Measurements from ENCODE around the gene THOC3. TPM values are rescaled to one million over a fixed set of nuclear protein-coding genes. Genes with fewer than 3 reads are reported as not detected.
"Not testable (repeated sequence)": the region's sequence is repeated elsewhere in the genome, so short reads cannot be mapped to it uniquely, and the experiment has no call there.

Gene THOC3, protein sequence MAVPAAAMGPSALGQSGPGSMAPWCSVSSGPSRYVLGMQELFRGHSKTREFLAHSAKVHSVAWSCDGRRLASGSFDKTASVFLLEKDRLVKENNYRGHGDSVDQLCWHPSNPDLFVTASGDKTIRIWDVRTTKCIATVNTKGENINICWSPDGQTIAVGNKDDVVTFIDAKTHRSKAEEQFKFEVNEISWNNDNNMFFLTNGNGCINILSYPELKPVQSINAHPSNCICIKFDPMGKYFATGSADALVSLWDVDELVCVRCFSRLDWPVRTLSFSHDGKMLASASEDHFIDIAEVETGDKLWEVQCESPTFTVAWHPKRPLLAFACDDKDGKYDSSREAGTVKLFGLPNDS
- total RNA-seq (2014; rRNA removed; shearing (Covaris generic)) = 79.6 and 92.5 TPM in 2 replicates

DNA sequence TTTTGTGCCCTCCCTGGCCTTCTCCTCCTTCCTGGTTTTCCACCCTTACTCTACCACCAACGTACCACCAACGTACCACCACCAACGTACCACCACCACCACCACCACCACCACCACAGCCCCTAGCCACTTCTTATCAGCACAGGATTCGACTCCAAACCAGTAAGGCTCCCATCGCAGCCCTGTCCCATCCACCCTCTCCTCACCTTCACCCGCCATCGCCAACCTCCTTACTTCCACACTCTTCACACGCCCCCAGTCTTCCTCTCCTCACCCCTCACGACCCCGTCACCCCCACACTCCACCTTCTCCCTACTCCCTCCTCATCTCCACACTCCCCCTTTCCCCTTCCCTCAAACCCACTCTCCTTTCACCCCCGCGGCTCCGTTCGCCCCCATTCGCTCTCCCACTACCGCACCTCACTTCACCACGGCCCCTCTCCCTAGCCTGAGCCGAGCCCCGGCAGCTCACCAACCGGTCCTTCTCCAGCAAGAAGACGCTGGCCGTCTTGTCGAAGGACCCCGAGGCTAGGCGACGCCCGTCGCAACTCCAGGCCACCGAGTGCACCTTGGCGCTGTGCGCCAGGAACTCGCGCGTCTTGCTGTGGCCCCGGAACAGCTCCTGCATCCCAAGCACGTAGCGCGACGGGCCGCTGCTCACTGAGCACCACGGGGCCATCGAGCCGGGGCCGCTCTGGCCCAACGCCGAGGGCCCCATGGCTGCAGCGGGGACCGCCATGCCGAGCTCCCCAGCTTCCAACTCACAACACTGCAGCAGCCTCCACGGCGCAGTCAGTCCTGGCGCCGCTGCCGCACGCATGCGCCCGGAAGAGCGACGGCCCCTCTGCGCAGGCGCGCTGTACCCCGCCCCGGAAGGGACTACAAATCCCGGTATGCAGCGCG, at the start of gene THOC3:
Gene THOC3, minus strand, starts transcription at position 845 of the 902 bp plus-strand sequence. Its CDS starts 107 bp downstream, at position 738.
- peak; percentile 67 for DNase-seq (ENCODE audit: low spot score)

DNA sequence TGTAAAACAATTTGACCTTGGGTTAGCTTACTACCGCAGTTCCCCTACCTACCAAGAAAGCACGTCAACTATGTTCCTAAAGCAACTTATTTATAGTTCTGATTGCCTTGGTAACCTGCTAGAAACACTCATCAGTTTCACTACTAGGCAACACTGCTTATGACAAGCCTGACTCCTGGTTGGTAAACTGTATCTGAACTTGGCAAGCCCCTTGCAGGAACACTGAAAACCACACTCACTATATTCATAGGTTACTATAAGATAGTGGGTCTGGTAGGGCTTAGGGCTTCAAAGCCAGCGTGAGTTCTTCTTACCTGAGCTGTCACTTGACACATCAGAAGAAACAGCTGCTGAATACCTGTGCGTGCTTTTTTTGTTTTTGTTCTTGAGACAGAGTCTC, 49.2 kb upstream of the THOC3 start:
- not testable (repeated sequence) for DNase-seq (ENCODE audit: low spot score)

DNA sequence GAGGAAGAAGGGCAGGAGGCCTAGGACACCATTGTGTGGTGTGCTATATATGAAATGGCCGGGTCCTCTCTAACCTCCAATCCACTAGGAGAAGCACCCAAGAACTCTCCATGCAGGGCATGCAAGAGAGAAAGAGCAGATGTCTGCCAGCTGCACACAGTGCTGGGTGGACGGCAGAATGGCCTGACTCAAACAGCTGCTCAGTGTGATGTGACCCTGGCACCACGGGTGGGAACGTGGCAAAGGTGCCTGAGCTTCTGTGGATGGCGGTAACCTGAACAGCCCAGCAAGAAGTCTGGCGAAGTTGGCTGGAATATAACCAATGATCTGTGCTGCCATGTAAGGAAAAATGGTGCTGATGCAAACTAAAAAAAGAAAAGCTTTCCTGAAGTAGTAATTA, 46.2 kb upstream of the THOC3 start:
- not testable (repeated sequence) for DNase-seq (ENCODE audit: low spot score)

DNA sequence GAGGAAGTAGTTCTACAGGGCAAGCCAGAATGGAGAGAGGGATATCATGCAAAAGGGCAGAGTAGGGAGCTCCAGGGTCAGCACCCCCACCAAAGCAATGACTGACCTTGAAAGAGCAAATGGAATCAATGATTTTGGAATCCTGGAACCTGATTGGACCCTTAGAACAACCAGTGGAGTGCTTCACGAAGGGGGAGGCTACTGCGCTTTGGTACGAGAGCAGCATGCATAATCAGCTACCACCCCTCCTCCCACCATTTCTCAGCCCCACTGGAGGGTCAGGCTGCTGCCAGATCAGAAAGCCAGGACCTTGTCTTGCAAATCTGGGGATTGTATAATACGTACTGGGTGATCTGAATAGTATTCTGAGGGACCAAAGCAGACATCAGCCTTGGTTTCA, 43.0 kb upstream of the THOC3 start:
- not testable (repeated sequence) for DNase-seq (ENCODE audit: low spot score)

DNA sequence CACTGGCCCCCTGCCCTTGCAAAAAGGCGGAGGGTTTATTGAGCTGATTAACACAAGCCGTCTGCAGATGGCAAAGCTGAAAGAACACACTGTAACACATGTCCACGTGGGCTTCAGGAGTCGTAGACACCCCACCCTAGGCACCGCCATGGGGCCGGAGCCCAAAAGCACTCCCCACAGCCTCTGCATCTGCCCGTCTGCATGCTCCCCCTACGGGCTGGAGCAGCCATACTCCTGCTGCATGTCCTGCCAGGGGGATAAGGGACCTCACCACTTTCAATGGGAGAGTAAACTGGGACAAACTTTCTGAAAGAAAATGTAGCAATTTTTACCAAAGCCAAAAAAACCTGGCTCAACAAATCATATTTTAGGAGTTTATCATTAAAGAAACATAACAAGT, 42.1 kb upstream of the THOC3 start:
- DNase-seq (ENCODE audit: low spot score) = not testable (repeated sequence)

DNA sequence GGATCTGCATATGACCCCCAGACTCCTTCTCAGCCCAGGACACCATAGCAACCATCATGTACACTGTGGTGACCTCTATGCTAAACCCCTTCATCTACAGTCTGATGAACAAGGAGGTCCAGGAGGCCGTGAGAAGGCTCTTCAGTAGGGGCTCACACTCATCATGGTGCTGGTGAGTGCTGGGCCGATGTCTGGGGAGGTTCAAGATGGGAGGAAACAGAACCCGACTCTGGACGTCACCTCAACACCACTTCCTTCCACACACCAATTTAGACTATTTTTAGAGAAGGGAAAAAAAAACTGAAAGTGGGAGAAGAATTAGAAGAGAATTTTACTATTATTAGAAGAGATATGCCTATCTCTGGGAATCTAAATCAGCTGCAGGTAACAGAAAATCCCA, 39.1 kb upstream of the THOC3 start:
- DNase-seq (ENCODE audit: low spot score) = not testable (repeated sequence)

DNA sequence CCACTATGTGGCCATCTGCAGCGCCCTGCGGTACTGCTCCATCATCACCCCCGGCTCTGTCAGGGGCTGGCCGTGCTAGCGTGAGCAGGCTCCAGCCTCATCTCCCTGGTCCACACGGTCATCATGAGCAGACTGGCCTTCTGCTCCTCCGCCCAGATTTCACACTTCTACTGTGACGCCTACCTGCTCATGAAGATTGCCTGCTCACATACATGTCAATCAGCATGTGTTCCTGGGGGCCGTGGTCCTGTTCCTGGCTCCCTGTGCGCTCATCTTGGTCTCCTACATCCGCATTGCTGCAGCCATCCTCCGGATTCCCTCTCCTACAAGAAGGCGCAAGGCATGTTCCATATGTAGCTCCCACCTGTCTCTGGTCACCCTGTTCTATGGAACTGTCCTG, 38.7 kb upstream of the THOC3 start:
- not testable (repeated sequence) for DNase-seq (ENCODE audit: low spot score)

DNA sequence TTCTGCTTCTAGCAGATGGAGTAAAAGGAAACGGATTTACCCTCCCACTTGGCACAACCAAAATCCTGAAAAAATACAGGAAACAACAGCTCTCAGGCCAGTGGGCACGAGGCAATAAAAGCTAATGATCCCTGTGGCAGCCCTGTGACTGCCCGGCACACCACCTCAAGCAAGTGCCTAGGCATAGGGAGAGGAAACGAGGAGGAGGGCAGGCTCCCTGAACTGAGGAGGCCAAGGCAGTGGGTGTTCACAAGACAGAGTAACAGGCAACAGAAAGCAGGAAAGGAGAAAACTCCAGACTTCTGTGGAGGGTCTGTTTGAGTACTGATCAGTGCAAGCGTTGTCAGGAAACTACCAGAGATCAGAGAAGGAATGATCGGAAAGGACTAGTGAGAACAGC, 29.9 kb upstream of the THOC3 start:
- DNase-seq (ENCODE audit: low spot score) = not testable (repeated sequence)

DNA sequence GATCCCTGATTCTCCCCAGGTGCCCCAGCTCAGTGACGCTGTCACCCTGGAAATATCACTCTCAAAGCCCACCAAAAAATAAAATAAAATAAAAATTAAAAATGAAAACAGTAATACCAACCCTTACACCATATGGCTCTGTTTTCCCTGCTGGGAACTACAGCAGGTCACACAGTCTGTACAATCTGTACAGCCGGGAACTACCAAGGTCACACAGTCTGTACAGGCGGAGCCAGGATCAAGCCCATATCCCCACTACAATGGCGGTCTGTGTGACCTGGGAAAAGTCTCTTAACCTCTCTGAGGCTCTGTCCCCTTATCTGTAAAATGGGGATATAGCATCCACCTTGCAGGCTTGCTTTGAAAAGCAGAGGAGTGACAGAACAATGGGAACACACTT, 29.4 kb upstream of the THOC3 start:
- DNase-seq (ENCODE audit: low spot score) = not testable (repeated sequence)

DNA sequence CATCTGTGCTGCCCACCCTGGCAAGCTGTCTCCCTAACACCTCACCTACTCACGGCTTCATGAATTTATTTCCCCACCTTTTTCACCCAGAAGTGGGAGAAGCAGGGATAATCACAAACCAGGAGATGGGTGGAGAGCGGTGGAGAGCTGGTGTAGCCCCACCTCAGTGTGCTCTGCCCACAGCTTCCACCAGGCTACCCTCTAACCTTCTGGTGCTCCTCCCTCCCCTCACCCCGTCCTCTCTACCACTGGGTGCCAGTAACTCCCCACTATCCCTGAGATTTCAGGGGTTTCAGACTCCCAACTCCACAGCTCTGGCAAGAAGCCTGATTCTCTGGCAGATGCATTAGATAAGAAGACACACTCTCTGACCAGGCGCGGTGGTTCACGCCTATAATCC, 28.7 kb upstream of the THOC3 start:
- not testable (repeated sequence) for DNase-seq (ENCODE audit: low spot score)

DNA sequence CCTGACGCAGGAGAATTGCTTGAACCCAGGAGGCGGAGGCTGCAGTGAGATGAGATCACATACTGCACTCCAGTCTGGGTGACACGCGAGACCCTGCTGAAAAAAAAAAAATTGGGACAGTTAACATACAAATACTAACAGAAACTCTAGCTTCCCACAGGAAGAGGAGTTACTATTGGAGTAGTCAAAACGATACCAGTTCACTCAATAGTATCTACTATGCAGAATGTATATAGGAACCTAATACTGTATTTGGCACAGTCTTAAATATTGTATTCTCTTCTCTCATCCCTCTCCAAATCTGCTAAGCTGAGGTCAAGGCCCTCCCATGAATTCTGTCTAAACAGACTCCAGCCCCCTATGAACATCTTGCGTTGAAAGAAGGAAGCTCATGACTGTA, 27.4 kb upstream of the THOC3 start:
- DNase-seq (ENCODE audit: low spot score) = not testable (repeated sequence)

DNA sequence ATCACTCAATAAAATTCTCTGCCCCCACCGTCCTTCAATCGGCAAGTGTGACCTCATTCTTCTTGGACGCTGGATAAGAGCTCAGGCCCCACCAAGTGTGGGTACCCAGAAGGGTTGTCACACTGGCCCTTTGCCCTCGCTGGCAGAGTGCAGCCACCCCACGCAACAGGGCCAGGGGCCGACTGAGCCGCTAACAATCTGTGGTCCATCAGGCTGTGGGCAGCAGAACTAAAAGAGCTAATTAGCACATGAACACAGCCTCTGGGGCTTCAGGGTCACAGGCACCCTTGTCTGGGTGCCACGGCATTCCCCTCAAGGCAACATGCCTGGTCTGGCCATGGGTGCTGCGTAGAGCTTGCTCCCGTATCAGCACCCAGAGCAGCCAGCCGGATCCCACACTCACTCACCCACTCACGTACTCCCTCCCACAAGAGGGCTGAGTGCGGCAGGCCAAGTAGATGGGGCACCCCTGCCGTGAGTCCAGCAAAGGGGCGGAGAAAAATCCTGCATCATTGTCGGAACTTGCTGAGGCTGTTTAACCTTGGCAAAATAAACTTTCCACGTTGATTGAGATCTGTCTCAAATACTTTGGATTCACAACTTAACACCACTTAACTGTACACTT, 11.4 kb upstream of the THOC3 start:
- not testable (repeated sequence) for DNase-seq (ENCODE audit: low spot score)

DNA sequence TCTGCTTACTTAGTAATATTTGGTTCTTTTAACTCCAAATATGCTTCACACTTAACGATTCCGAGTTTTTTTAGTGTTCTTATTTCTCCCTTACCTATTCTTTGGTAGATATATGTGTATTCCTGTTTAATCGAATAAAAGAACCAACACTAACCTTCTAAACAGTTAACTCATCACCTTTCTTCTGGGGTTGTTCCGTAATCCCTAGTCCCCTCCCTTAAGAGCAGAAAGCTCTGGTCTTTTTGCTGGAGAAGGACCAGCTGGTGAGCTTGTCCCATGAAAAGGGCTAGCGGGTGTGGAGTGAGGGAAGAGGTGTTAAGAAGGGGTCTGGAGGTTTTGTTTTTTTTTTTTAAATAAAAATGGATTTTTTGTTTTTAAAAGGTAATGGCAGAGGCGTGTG, 266 bp upstream of the THOC3 start:
- DNase-seq (ENCODE audit: low spot score) = not testable (repeated sequence)

DNA sequence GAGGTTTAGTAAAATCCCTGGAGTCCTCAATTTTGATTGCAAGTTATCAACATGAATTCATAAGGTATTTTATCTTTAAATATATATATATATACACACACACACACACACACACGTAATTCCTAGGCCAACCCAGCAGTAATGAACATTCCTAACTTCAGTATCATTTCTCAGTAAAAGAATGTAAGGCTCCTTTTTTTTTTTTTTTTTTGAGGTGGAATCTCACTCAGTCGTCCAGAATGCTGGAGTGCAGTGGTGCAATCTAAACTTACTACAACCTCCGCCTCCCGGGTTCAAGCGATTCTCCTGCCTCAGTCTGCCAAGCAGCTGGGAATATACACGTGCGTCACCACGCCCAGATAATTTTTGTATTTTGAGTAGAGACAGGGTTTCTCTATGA, 5.8 kb downstream of the THOC3 start:
- not testable (repeated sequence) for DNase-seq (ENCODE audit: low spot score)

DNA sequence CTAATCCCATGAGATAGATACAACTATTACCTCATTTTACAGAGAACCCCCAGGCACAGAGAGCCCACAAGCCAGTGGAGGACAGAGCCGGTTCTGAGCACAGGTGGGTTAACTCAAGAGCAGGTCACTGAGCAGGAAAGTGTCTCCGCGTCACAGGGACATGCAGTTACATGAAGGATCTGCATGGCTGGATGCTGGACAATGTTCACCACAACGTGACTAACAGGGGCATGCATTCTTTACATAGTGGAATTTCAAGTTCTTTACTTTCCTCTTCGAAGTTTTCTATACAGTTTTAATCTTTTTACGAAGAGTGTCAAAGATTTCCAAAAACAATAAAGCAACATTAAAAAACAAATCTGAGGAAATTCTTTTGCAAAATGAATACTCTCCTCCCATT, 7.9 kb downstream of the THOC3 start:
- DNase-seq (ENCODE audit: low spot score) = not testable (repeated sequence)

DNA sequence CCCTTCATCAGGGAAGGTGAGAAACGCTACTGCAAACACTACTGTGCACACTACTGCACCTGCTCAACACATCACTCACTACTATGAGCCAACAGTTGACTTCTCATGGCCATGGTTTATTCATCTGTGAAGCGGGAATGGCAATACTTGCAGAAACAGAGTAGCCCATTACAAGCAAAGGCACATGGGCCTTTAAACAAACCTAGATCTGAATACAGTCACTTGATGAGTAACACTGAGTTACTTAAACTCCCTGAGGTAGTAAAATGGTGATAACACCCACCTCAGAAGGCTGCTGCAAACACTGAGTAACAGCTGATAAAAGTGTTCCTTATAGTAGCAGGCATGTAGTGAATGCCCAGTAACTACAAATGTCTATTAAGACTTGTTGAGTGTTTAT, 9.6 kb downstream of the THOC3 start:
- DNase-seq (ENCODE audit: low spot score) = not testable (repeated sequence)

DNA sequence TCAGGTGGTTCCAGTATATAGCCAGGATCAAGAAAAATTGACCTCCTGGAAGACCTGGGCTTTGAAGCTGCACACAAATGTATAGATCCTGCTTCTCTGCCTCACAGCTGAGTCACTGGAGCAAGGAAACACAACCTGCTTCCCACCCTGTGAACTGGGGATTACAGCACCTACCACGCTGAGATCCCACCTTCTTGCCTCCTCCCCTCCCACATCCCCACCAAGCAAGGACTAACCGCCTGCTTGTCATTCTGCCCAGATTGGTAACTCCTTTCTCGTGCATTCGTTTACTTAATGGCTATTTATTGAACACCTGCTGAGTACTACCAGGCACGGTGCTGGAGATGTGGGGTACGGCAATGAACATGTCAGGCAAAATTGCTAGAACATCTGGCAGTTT, 14.0 kb downstream of the THOC3 start:
- DNase-seq (ENCODE audit: low spot score) = not testable (repeated sequence)

DNA sequence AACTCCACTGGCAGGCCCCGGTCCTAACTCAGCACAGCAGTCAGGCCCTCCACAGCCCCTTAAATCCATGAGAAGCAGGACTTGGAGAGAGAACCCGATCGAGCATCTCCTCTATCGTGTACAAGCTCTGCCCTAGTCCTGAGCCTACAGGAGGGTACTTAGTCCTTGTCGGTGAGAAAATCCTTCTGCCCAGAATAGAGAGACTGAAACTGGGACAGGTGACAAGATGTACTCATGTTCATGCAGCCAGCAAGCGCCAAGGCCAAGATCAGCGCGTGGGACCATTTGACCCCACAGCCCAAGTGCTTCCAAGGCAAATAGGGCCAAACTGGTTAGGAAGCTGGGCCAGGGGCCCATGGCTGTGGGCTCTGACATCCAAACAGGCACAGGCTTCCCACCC, 15.3 kb downstream of the THOC3 start:
- DNase-seq (ENCODE audit: low spot score) = not testable (repeated sequence)

DNA sequence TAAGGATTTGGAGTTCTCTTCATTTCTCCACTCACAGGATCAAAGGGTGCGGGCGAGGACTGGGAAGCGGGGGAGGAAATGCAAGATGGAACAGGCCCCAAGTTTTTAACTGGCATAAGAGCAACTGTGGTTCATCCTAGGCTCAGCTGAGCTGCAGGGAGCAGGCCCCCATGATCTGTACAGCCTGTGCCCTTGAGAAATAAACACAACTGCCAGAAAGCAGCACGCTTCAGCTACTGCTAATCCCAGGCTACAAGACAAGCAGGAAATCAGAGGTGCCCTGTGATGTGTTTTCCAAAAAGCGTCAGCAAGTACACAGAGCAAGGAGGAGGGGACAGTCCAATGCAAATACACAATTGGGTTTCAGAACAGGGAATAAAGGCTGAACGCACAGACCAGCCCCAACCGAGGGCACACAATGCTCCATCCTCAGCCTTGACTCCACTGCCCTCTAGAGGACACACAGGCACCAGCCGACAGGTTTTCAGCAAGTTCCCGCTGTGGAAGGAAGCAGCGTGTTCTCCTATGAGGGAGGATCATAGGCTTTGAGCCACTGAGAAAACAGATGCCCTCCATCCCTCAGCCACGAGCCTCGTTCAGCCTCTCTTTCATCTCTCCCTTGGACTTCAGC, 16.7 kb downstream of the THOC3 start:
- not testable (repeated sequence) for DNase-seq (ENCODE audit: low spot score)

DNA sequence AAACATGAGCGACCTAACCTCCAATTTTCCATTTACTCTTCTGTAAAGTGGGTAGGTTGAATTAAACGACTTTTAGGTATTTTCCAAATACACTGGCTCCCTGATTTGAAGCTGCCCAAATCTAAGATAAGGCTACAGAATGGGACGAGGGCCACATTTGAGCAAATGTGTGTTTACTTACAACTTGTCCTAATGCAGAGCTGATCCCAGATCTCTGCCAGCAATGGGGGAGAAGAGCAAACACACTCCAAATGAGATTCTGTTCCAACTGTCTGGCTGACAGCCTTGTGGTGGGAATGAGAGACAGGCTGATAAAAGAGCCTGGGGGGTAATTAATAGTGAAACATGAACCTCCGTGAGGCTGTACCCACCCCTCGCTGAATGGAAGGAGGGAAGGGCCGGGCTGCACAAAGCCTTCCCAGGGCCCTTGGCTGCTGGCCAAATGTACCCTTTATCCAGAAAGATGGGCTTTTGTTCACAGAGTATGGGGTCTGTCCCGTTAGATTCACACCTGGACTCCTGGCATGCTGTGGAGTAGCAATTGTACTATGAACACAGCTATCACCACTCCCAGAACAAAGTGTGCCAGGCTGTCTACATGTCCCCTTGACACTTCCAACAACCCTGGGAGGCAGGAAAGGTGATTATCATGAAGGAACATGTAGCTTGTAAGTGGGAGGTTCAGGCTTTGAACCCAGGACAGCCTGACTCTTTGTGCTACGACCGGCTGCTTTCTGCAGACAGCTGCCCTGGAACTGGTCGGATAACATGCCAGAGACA, 19.6 kb downstream of the THOC3 start:
- DNase-seq (ENCODE audit: low spot score) = not testable (repeated sequence)

DNA sequence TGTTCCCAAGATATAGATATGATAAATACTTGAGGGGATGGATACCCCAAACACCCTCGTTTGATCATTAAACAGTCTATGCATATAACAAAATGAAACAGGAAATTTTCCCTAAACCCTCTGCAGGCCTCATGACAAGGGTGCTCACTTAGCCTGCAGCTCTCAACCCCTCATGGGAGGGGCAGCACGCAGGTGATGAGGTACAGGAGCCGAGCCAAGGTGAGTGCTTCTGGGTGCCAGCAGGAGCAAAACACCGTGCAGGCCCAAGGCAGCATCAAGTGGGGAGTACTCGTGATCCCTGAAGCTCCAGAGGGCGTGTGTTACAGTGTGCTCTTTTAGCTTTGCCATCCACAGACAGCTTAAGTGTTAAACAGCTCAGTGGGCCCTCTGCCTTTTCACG, 24.9 kb downstream of the THOC3 start:
- DNase-seq (ENCODE audit: low spot score) = not testable (repeated sequence)

All from HT-29 (cell line).